PC-3 (cell line): ENCODE data around the gene CHMP6. TPM values are rescaled to one million over a fixed set of nuclear protein-coding genes. Genes with fewer than 3 reads are reported as not detected.

Source experiments
- ATAC-seq: fragments of 200-7000 bp; cut with Tn5 transposase; 2 replicates; pipeline ENCODE4 v1.9.1; 2020; ENCODE audit warnings: mild to moderate bottlenecking, moderate library complexity
- BruUV-seq: library from RNA; stranded (reverse); fragments of 400-500 nt; replicated peaks from 2 replicates; lab custom pipeline; 2021; lab: Mats Ljungman, UMichigan
- CTCF ChIA-PET: fragments of 300-600 bp; sonication (Branson Sonifier 250); formaldehyde crosslinking; loops from one replicate; lab custom pipeline; 2022; ENCODE audit warnings: antibody characterized with exemption; lab: Charles Lee
- POLR2A ChIA-PET: fragments of 300-600 bp; sonication (Branson Sonifier 250); formaldehyde crosslinking; loops from one replicate; lab custom pipeline; 2022; ENCODE audit warnings: antibody characterized with exemption; ENCODE audit not compliant: unreplicated experiment; lab: Charles Lee
- DNase-seq: peaks from one replicate; pipeline ENCODE4 v3.0.0-alpha.2; 2015
- H2AFZ ChIP-seq: fragments of 300-600 bp; sonication (generic); 2 replicates; pipeline ENCODE4 v1.6.0; 2016; ENCODE audit warnings: antibody characterized with exemption, low read length
- H3F3A ChIP-seq: fragments of 300-600 bp; sonication (generic); one replicate; pipeline ENCODE4 v1.6.0; 2017; ENCODE audit warnings: antibody characterized with exemption, low read length, control low read depth, mild to moderate bottlenecking; ENCODE audit not compliant: unreplicated experiment
- H3K27ac ChIP-seq: fragments of 300-600 bp; sonication (generic); 2 replicates; pipeline ENCODE4 v1.5.1; 2016; ENCODE audit warnings: mild to moderate bottlenecking, low read length
- H3K27me3 ChIP-seq: fragments of 300-600 bp; sonication (generic); 2 replicates; pipeline ENCODE4 v1.6.1; 2016; ENCODE audit warnings: low read length, mixed read lengths
- H3K36me3 ChIP-seq: fragments of 300-600 bp; sonication (generic); 2 replicates; pipeline ENCODE4 v1.6.1; 2016; ENCODE audit warnings: low read depth, mixed run types, low read length, mixed read lengths
- H3K4me1 ChIP-seq: fragments of 300-600 bp; sonication (generic); 2 replicates; pipeline ENCODE4 v1.5.1; 2016; ENCODE audit warnings: low read length; ENCODE audit not compliant: insufficient read depth
- H3K4me2 ChIP-seq: fragments of 300-600 bp; sonication (generic); 2 replicates; pipeline ENCODE4 v1.6.0; 2016; ENCODE audit warnings: low read length
- H3K4me3 ChIP-seq: fragments of 300-600 bp; sonication (generic); 2 replicates; pipeline ENCODE4 v1.5.1; 2016; ENCODE audit warnings: mild to moderate bottlenecking, low read length, mixed read lengths
- H3K79me2 ChIP-seq: fragments of 300-600 bp; sonication (generic); 2 replicates; pipeline ENCODE4 v1.6.1; 2017; ENCODE audit warnings: low read length, mixed read lengths
- H3K9ac ChIP-seq: fragments of 300-600 bp; sonication (generic); 2 replicates; pipeline ENCODE4 v1.6.0; 2016; ENCODE audit warnings: mild to moderate bottlenecking, low read length
- H3K9me2 ChIP-seq: fragments of 300-600 bp; sonication (generic); replicated peaks from 2 replicates; pipeline ENCODE4 v1.6.1; 2016; ENCODE audit warnings: mixed run types, low read length, mixed read lengths
- H3K9me3 ChIP-seq: fragments of 300-600 bp; sonication (generic); 2 replicates; pipeline ENCODE4 v1.6.1; 2016; ENCODE audit warnings: low read length, mixed read lengths
- H4K20me1 ChIP-seq: fragments of 300-600 bp; sonication (generic); 2 replicates; pipeline ENCODE4 v1.6.1; 2016; ENCODE audit warnings: low read length, mixed read lengths
- EZH2 ChIP-seq: fragments of 300-600 bp; sonication (generic); IDR thresholded peaks from one replicate; pipeline ENCODE4 v1.6.1; 2017; ENCODE audit warnings: antibody characterized with exemption, mild to moderate bottlenecking, low read length; ENCODE audit not compliant: unreplicated experiment
- EZH2phosphoT487 ChIP-seq: fragments of 300-600 bp; sonication (generic); IDR thresholded peaks from 2 replicates; pipeline ENCODE4 v1.6.1; 2018; ENCODE audit warnings: mild to moderate bottlenecking, antibody characterized with exemption, low read length, borderline replicate concordance
- intact Hi-C: fragments of 100-400 bp; cut with micrococcal nuclease; formaldehyde crosslinking; loops from 2 replicates; pipeline ENCODE4 v1.9.0; 2023
- total RNA-seq: library from RNA; depleted of rRNA; stranded (reverse); fragments of >200 nt; gene quantifications from 2 replicates; pipeline ENCODE4 v1.2.3, GENCODE V29; 2014
- TF ChIP-seq, protein P1 (sequence below): fragments of 300-600 bp; sonication (generic); conservative IDR thresholded peaks from 2 replicates; pipeline ENCODE4 v1.5.1; 2017; ENCODE audit warnings: antibody characterized with exemption, low read depth, mild to moderate bottlenecking, low read length

CHMP6 gene
- total RNA-seq, 1 experiment from 2014 or later: 26.1 TPM

DNA sequence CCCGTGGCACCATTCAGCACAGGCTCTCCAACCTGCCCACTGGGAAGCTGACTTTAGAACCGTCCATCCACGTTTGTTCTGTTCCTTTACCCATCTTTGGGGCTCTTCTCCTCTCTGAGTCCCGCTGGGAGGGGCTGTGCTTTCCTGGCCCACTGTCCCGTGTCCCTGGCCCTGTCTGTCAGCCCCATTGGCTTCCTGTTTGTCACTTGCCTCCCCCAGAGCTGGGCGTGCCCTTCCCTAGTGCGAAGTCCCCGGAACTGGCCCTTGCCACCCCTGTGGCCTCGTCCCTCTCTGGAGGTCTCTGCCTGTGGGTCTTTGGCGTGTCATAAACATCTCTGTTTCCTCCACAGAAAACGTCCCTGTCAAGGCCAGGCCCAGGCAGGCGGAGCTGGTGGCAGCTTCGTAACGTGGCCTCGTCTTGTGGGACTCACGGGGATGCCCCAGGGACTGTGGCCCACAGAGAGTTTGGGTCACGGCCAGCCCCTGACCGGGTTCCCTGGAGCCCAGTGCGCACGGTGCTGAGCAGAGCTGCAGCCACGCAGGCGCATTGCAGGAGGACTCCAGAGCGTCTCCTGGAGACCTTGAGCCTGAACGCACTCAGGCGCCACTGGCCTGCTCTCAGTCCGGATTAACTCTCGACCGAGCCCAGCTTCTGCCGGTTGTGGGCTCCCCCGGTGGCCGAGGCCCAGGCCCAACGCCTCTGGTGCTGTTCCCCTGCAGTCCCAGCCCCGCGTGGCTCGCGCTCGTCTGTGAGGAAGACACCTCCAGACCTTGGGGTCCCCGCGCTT lies 7.3 kb downstream of the CHMP6 start:
- no peaks in the 10 kb centered on the region for H3K9me2 ChIP-seq
- H3K36me3 ChIP-seq: peaks cover 20% of the 10 kb centered on the region
- DNase-seq (no peak), ATAC-seq (no peak)
- CTCF ChIA-PET: no interaction called here
- no peaks in the 10 kb centered on the region for H4K20me1 ChIP-seq
- no peaks in the 10 kb centered on the region for H3F3A ChIP-seq
- no peak overlapping the region for H3K4me2 ChIP-seq
- no TSS peak for BruUV-seq
- peaks cover 28% of the 10 kb centered on the region for H3K4me1 ChIP-seq
- POLR2A ChIA-PET: no interaction called here
- no peak for TF ChIP-seq EZH2
- TF ChIP-seq, protein P1, sequence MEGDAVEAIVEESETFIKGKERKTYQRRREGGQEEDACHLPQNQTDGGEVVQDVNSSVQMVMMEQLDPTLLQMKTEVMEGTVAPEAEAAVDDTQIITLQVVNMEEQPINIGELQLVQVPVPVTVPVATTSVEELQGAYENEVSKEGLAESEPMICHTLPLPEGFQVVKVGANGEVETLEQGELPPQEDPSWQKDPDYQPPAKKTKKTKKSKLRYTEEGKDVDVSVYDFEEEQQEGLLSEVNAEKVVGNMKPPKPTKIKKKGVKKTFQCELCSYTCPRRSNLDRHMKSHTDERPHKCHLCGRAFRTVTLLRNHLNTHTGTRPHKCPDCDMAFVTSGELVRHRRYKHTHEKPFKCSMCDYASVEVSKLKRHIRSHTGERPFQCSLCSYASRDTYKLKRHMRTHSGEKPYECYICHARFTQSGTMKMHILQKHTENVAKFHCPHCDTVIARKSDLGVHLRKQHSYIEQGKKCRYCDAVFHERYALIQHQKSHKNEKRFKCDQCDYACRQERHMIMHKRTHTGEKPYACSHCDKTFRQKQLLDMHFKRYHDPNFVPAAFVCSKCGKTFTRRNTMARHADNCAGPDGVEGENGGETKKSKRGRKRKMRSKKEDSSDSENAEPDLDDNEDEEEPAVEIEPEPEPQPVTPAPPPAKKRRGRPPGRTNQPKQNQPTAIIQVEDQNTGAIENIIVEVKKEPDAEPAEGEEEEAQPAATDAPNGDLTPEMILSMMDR: no peak
- no peak for TF ChIP-seq EZH2phosphoT487
- no peak overlapping the region for H3K9ac ChIP-seq
- no peak overlapping the region for H3K4me3 ChIP-seq
- peaks cover 6% of the 10 kb centered on the region; the same call in 1 of the 2 replicates for H3K27me3 ChIP-seq
- intact Hi-C loops: no loop called here
- H3K9me3 ChIP-seq: no peaks in the 10 kb centered on the region
- H3K27ac ChIP-seq: no peak overlapping the region
- no peaks in the 10 kb centered on the region for H3K79me2 ChIP-seq
- H2AFZ ChIP-seq: no peak overlapping the region

DNA sequence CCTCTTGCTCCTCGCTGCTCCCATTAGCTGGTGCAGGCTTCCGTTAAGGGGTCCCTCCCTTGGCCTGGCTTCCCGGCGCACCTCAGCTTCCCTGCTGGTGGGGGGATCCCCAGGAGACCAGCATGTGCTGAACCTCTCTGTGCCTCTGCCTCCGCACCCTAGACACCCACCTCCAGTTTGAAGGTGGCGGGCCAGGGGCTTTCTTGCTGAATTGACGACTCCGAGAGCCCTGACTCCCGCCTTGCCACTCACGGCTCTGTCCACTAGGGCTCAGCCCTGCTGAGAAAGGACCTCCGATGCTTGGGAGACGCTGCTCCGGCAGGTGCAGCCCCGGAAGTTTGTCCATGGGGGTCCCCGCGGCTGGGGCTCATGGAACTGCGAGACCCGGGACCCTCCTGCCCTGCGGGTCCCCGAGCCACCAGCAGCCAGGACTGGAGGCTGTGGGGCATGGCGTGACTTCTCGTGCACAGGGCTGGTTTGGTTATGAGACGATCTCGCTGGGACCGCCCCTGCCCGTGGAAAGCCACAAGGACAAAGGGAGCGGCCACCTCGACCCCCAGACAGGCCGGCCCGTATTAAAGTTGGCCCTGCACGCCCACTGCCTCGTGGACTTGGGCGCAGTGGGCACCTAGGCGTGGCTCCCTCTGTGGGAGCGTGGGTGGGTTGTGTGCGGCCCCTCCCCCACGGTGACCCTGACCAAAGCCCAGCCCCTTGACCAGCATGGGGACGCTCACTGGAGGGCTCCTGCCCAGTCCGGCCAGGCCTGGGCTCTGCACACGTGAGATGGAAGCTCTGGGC lies 8.1 kb downstream of the CHMP6 start:
- Histone ChIP-seq H4K20me1 (no peaks in the 10 kb centered on the region), H3K4me2 (no peak overlapping the region), H3K79me2 (no peaks in the 10 kb centered on the region), H3K9me2 (no peaks in the 10 kb centered on the region), H3F3A (no peaks in the 10 kb centered on the region), H3K9ac (no peak overlapping the region), H3K4me3 (no peak overlapping the region), H3K27ac (no peak overlapping the region), H2AFZ (no peak overlapping the region), H3K4me1 (peaks cover 28% of the 10 kb centered on the region), H3K27me3 (peaks cover 6% of the 10 kb centered on the region; the same call in 1 of the 2 replicates), H3K9me3 (no peaks in the 10 kb centered on the region), H3K36me3 (peaks cover 20% of the 10 kb centered on the region)
- ATAC-seq: no peak
- intact Hi-C loops: no loop called here
- CTCF ChIA-PET: no interaction called here
- no peak for DNase-seq
- TF ChIP-seq EZH2: no peak
- TF ChIP-seq EZH2phosphoT487: no peak
- TF ChIP-seq, protein P1: no peak
- BruUV-seq: no TSS peak
- POLR2A ChIA-PET: no interaction called here
